ENCODE data around the gene KRT25.

DNA sequence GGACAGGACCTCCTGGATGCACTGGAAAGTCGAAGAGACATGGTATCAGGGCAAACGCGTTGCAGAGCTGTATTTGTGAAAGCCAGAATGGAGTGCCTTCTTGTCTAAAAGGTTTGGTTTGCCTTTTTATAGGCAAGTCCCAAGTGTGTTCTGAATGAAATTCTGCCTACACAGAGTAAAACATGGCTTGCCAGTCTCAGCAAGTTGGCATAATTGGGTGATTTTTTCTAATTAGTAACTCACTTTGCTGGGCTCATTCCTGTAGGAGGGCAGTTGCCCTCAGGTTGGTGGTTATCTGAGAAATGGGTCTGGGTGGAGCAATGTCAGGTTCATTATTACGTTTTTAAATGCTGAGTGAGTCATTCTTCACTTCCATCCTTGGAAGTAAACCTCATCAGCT, at the start of gene KRT25:
- TF ChIP-seq, protein P1, sequence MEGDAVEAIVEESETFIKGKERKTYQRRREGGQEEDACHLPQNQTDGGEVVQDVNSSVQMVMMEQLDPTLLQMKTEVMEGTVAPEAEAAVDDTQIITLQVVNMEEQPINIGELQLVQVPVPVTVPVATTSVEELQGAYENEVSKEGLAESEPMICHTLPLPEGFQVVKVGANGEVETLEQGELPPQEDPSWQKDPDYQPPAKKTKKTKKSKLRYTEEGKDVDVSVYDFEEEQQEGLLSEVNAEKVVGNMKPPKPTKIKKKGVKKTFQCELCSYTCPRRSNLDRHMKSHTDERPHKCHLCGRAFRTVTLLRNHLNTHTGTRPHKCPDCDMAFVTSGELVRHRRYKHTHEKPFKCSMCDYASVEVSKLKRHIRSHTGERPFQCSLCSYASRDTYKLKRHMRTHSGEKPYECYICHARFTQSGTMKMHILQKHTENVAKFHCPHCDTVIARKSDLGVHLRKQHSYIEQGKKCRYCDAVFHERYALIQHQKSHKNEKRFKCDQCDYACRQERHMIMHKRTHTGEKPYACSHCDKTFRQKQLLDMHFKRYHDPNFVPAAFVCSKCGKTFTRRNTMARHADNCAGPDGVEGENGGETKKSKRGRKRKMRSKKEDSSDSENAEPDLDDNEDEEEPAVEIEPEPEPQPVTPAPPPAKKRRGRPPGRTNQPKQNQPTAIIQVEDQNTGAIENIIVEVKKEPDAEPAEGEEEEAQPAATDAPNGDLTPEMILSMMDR (IDR thresholded peaks at IDR 0.05 in 2 of 3, conservative IDR thresholded peaks at IDR 0.05 in 1 of 3; ENCODE audit: borderline replicate concordance in 1 of 3, insufficient read depth in 1 of 3, low read depth in 2 of 3, low read length in 2 of 3) = no peak
- TF ChIP-seq, protein P2, sequence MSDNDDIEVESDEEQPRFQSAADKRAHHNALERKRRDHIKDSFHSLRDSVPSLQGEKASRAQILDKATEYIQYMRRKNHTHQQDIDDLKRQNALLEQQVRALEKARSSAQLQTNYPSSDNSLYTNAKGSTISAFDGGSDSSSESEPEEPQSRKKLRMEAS (IDR thresholded peaks at IDR 0.05) = no peak
- TF ChIP-seq EZH2phosphoT487 (IDR thresholded peaks at IDR 0.05; ENCODE audit: borderline replicate concordance) = no peak

All from HCT116 (cell line).